Measurements from ENCODE around the gene NXT2.

DNA sequence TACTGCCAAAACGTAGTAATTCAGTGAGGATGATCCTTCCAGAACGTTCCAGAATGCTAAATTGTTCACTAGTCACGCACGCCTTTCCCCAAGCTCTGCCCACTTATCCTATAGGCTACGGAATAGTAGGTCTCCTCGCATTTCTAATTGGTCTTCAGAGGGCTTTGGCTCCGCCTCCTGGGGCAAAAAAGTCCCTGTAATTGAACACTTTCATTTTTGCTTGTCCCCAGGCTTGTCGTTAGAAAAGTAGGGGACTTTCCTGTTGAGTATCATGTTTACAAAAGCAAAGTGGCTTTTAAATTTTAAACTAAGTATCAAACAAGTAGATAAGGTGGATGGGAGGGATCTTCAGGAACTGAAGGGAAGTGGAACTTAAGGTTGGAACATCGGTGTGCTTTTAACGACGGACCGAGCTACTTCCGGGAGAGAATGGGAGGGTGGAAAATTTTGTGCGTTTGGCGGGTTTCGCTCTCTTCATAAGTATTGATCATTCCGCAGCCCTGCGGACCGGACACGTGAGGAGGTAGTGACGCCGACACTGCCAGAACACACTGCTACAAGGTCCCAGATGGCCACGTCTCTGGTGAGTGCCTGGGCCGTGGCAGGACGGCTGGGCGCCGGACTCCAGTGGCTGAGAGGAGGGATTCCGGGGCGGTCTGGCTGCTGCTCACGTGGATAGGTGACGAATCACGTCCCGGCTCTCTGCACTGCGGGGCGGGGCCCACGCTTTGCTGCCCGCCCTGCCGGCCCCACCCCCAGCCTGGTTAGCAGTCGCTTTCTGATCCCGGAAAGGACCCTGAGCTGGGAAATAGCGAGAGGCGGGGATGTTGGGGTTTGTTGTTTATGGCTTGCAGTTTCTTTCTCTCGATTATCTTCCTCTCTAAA lies at the start of gene NXT2:
- TF ChIP-seq YY1 (IDR thresholded peaks at IDR 0.05) (no peak), RAD21 (IDR thresholded peaks at IDR 0.05) (no peak), CTCF (IDR thresholded peaks at IDR 0.05; ENCODE audit: low read depth, low read length, missing input control) (no peak), TAF1 (conservative IDR thresholded peaks at IDR 0.05) (no peak), FOXA2 (IDR thresholded peaks at IDR 0.05) (no peak)
- TF ChIP-seq, protein P1, sequence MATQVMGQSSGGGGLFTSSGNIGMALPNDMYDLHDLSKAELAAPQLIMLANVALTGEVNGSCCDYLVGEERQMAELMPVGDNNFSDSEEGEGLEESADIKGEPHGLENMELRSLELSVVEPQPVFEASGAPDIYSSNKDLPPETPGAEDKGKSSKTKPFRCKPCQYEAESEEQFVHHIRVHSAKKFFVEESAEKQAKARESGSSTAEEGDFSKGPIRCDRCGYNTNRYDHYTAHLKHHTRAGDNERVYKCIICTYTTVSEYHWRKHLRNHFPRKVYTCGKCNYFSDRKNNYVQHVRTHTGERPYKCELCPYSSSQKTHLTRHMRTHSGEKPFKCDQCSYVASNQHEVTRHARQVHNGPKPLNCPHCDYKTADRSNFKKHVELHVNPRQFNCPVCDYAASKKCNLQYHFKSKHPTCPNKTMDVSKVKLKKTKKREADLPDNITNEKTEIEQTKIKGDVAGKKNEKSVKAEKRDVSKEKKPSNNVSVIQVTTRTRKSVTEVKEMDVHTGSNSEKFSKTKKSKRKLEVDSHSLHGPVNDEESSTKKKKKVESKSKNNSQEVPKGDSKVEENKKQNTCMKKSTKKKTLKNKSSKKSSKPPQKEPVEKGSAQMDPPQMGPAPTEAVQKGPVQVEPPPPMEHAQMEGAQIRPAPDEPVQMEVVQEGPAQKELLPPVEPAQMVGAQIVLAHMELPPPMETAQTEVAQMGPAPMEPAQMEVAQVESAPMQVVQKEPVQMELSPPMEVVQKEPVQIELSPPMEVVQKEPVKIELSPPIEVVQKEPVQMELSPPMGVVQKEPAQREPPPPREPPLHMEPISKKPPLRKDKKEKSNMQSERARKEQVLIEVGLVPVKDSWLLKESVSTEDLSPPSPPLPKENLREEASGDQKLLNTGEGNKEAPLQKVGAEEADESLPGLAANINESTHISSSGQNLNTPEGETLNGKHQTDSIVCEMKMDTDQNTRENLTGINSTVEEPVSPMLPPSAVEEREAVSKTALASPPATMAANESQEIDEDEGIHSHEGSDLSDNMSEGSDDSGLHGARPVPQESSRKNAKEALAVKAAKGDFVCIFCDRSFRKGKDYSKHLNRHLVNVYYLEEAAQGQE (IDR thresholded peaks at IDR 0.05), result no peak

Measured in liver (tissue), 3 donors.